GM19372 (cell line): ENCODE data around the gene DHRS13.
A peak's percentile ranks its signal among the peaks of the same experiment; 100 is the strongest.
"Not testable (repeated sequence)": the region's sequence is repeated elsewhere in the genome, so short reads cannot be mapped to it uniquely, and the experiment has no call there.

Experiments used
- ATAC-seq: cut with Tn5 transposase; IDR thresholded peaks from one replicate; pipeline ENCODE4 v1.9.1; 2021; ENCODE audit warnings: mild to moderate bottlenecking, low read depth, moderate library complexity; ENCODE audit not compliant: unreplicated experiment

The DHRS13 gene

DNA sequence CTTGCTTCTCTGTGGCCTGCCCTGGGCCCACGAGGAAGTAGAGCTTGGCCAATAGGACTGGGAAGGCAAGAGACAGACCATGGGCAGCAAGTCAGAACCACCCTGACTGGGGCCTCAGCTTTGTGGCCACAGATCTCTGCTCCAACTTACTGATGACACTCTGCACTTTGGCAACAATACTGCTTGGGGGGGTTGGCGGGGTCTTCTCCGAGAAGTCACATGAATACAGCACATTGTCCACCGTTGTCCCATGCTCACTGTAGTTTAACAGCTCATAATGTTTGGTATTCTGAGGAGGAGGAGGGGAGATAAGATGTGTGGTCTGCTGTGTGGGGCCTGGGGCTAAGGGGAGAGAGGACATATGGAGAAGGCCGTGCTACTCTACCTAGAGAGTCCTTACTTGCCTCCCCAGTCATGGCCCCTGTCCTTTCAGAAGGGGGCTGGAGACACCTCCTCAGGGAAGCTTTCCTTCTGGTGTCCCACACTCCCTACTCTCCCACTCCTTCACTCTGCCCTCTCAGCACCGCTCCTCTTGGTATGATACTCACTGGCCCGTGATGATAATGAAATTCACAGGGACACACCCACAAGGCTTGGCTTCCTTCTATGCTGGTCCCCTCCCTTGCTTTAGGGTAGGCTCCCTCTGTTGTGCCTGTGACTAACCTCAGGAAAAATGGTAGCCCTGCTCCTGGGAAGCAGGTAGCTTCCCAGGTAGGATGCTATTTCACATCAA lies 4.0 kb upstream of the DHRS13 start:
- no peak for ATAC-seq

DNA sequence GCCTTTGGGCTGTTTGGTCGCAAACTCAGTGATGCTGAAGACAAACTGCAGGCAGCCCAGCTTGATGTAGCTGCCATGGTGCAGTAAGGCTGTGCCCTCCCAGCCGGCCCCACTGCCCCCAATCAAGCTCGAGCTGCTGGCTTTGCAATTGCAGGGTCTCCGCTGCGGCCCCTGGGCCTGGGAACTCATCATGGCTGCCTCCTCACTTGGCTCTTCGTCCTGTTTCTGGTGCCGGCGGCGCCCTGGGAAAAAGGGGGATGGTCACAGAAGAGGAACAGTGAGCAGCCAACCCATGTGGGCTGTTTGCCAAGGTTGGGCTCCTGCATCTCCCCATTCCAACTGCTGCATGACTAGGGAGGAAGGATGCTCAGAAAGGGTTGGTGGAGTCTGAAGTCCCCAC lies 3.4 kb upstream of the DHRS13 start:
- no peak for ATAC-seq

DNA sequence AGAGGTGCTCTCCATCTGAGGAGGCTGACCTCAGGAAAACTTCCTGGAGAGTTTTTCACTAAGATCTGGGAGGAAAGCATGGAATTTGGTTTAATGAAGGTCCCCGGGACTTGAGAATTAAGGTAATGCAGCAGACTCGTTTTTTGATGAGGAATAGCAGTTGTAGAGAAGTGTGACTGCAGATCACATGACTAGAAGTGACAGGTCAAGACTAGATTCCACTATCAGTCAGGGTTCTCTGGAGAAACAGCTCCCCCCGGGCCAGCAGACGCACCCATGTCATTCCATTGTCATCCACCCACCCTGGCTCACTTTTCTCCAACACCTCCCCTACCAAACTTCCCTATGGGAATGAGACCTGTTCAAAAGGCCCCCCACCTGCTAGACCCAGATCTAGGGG lies 1.9 kb upstream of the DHRS13 start:
- ATAC-seq, result no peak

DNA sequence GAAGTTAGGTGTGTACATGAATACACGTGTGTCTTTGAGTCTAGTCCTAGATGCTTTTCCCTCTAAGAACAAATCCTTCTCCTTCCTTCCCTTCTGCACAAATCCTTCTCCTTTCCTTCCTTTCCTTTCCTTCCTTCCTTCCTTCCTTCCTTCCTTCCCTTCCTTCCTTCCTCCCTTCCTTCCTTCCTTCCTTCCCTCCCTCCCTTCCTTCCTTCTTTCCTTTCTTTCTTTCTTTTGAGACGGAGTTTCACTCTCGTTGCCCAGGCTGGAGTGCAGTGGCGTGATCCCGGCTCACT lies 615 bp upstream of the DHRS13 start:
- not testable (repeated sequence) for ATAC-seq

DNA sequence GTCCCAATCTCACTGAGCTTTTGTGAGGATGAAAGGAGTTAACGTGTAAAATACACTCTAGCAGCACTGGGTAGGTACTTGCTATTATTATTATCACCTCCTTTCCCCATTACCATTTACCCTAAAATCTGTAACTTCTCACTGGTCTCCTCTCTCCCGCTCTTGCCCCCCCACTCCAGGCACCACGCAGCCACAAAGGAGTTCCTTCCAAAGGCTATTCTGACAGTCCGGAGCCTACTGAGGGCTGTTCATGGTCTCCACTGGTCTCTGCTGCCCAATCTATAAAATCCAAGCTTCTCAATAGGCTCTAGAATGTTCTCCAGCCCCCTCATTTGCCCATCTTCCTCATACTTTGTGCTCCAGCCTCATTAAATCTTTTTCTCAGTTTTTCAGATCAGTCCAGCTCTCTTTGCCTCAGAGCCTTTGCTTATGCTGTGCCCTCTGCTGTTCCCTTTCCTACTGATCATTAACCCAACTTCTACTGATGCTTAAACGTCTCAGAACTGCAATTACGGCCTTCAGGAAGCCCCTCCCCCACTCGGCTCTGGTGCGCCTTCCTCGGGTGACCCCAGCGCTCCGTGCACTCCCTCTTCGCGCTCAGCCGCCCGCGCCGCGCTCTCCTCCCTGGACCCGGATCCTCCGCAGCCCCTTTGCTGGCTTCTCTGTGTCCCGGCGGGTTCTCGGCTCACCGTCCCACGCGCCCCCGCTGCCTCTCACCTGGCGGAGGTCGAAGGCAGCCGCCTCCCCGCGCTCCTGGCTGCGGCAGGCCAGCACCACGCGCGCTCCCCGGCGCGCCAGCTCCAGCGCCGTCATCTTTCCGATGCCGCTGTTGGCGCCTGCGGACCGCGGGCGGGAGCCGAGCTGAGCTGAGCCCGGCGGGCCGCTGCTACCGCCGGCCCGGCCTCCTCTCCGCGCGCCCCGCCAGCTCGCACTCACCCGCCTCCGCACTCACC lies 737 bp downstream of the DHRS13 start:
- no peak for ATAC-seq

DNA sequence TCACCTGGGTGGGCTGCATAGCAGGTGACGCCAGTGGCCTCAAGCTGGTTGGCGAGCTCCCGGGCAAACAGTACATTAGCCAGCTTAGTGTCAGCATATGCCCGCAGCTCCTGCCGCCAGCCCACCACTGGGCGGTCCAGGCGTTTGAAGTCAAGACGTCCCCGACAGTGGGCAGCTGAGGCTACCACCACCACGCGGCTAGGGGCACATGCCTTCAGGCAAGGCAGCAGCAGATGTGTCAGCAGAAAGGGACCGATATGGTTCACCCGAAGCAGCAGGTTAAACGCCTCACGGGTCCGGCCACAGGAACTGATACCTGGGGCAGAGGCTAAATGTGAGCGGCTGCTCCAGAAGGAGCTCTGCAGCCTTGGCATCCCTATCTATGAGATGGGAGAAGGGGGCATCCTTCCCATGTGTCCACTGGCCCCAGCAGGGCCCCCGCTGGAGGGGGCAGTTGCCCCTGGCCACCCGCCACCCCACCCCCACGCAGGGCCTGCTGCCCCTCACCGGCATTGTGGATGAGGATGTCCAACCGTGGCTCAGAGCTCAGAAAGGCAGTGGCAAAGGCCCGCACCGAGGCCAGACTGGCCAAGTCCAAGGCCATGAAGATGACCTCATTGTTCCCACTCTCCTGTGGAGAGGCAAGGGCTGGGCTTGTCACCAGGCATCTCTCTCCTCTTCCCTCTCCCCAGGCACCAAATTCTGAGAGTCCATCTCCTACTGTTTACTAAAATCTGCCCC lies 1.7 kb downstream of the DHRS13 start:
- no peak for ATAC-seq

DNA sequence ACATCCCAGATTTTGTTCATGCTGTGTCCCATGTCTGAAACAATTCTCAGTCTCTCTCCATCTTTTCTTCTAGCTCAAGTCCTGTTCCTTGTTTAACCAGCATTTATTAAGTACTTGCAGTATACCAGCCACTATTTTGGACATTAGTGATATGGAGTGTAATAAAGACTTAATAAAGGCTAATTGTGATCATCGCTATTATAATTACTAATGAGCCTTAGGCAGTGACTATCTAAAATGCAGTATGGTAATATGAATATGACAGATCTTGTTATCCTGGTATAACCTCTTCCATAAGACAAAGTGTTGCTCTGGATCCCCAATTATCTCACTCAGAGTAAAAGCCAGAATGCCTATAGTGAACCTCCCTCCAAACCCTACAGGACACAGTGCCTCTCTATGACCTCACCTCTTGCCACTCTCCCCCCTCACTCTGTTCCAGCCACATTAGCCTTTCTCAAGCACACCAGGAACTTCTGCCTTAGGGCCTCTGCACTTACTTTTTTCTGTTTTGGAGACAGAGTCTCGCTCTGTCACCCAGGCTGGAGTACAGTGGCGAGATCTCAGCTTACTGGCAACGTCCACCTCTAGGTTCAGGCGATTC lies 3.6 kb downstream of the DHRS13 start:
- no peak for ATAC-seq

DNA sequence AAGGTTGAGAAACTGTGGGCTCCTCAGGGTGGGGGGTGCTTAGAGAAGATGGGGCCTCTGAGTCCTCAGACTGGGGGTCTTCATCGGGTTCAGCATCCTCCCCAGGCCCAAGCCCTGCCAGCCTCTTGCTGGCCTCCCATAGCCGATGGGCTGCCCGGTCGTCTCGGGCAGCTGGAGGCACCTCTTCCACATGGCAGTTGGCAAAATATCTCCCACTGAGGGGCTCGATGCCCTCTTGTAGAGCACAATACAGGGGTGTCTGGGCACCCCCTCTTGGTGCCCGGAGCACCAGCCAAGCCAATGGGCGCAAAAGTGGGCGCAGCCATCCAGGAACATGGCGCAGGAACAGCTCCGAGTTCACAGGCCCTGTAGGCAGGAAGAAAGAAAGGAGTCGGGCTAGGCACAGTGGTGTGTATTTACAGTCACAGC lies 4.3 kb downstream of the DHRS13 start:
- ATAC-seq, result no peak

DNA sequence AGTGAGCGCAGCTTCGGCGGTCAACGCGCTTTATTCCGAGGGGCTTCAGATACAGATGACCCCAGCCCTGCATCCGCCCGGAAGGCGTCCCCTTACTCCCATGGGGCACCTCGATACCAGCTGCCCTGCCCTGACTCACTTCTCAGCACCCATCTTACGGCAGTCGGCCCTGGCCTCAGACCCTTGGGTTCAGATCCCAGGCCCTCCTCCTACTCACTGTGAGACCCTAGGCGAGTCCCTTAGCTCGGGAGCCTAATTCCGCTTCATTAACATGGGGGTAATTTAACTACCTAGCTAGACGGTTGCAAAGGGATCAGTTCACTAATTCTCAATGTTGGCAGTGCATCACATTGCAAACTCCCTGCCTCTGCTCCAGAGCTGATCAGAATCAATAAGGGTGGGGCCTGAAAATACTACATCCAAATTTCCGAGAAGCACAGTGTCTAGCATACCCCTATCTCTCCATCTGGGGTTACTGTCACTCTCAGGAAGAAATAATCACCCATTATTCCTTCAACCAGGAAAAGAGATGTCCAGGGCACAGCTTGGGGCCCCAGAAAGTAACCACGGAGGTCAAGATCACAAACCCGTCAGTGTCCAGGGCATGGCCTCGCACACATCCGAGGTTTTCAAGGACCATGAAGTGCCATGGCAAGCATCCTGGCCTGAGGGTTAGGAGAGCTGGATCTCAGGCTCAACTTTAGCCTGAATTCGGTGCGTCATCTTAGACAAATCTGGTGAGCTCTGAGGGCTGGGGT lies 4.9 kb downstream of the DHRS13 start:
- ATAC-seq, result no peak

DNA sequence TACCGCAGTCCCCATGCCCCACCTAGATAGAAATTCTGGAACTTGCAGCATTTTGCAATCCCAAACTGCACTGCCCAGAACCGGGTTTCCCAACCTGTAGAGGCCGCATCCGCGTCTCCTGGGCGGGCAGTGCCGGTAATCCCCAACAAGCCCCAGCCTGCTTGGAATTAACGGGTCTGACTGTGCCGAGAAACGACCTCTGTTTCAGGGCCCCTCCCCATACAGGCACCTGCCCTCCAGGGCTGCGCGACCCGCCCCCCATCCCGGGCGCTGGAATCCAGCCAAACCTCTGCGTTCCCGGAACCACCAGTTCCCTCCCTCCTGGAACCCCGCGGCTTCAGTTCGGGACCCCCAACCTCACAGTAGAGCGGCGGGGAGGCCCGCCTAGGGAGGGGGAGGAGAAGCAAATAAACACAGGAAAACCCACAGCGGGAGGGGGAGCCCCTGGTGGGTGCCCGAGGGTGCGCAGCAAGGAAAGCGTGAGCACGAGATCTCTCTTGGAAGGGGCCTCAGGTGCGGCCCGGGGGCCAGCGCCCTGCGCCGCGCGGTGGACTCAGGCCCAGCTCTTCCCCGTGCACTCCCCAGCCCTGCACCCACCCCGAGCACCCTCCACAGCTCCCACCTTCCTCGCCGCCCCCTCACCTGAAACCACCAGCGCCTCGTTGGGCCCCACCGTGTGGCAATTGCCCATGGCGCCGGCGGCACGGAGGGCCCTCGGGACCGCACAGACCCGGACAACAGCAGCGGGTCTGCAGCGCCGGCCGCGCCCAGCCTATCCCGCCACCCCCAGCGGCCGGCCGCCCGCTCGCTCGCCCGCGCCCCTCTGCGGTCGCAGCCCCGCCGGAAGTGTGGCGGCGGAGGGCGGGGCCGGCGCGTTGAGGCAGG lies 5.8 kb downstream of the DHRS13 start, which contains the start of gene FLOT2:
TSS of gene FLOT2 (minus strand) at position 850 of the 885 bp plus-strand sequence. CDS start at position 691, 159 bp downstream.
- ATAC-seq, result peak; percentile 47

DNA sequence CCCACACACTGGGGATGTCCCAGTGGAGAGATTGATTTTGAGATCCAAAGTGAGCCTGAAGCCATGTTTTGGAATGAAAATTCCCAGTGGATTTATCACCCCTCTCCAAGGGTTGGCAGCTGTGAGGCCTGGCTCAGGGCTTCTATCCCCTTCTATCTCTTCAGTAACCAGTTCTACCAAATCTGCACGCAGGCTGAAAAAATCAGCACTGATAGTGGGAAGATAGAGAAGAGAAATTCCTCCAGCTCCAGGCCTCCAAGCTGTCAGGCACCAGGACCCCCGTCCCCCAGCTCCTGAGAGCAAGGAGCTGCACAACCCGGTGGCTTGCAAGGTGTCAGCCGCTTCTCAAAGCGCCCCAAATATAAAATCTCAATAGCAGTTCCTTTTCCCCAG lies 6.4 kb downstream of the DHRS13 start:
- ATAC-seq, result no peak

DNA sequence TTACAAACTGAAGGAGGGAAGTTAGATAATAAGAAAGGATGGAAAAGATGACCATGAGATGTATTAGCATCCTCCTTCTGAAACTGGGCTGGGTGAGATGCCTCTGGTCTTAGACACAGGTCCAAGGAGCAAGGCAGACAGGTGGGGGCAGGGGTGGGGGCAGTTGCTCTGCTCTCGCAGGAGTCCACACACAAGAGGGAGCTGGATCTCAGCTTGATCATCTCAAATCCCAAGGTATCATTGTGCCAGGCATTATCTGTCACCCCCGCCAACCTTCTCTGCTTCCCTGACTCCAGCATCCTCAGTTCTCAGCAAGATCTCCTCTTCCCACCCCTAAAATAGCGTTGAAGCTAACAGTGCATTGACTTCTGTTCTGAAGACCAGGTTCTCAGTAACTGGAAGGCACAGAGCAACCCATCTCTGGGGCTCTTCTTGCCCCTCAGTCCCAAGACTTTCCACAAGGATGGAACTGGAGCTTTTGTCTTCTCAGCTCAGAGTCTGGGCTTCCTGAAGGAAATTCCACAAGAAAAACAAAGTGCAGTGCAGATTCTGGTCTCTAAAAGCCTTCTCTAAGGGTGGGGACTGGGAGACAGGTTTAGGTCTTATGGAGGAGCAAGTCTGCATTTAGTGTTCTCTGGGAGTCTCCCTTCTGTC lies 7.0 kb downstream of the DHRS13 start:
- ATAC-seq, result no peak

DNA sequence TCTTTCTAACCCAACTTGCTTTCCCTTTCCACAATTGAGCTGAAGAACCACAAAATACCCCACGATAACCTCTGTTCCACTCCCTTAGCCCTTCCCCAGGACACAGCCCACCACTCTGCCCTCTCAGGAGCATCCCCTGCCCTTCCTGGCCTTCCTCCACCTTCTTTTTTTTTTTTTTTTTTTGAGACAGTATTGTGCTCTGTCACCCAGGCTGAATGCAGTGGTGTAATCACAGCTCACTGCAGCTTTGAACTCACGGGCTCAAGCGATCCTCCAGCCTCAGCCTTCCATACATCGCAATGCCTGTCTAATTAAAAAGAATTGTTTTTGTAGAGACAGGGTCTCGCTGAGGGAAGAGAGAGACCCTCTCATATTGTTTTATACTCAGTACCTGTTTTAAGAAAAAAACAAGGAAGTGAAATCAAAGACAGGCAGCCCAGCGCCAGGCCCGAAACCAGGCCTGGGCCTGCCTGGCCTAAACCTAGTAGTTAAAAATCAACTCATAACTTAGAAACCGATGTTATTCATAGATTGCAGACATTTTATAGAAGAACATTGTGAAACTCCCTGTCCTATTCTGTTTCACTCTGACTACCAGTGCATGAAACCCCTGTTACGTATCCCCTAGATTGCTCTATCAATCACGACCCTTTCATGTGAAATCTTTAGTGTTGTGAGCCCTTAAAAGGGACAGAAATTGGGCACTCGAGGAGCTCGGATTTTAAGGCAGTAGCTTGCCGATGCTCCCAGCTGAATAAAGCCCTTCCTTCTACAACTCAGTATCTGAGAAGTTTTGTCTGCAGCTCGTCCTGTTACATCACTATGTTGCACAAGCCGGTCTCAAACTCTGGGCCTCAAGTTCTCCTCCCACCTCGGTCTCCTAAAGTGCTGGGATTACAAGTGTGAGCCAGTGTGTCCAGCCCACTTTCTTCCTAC lies 9.4 kb downstream of the DHRS13 start:
- ATAC-seq, result not testable (repeated sequence)

DNA sequence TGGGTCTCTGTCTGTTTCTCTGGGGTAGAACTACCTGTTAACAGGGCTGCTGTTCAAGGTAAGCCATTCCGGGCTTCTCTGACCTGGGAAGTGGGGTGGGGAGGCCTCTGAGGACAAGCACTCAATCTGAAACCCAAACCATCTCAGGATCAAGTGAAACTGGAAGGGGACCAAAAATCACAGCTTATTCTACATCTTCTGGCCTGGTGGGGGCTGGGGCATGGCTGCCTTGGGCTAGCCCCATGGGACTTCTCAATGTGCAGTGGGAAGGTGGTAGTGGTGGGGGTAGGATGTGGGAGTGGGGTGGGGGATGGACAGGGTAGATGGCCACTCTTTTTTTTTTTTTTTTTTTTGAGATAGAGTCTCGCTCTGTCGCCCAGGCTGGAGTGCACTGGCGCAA lies 10.9 kb downstream of the DHRS13 start:
- ATAC-seq, result no peak

DNA sequence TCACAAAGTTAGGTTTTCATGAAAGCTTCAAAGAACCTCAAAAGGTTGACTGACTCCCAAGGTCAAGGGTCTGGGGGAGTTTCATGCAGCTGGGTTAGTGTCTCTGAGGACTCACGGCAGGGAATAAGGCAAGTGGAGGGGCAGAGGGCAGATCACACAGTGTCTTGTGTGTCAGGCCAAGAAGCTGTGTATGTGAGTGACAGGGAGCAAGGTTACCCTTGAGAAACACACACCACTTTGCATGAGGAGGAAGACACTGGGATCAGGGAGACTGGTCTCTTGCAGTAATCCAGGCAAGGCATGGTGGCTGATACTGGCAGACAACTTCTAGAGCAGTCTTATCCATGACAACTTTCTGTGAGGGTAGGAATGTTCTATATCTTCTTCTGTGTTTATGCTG lies 11.7 kb downstream of the DHRS13 start:
- ATAC-seq, result no peak

DNA sequence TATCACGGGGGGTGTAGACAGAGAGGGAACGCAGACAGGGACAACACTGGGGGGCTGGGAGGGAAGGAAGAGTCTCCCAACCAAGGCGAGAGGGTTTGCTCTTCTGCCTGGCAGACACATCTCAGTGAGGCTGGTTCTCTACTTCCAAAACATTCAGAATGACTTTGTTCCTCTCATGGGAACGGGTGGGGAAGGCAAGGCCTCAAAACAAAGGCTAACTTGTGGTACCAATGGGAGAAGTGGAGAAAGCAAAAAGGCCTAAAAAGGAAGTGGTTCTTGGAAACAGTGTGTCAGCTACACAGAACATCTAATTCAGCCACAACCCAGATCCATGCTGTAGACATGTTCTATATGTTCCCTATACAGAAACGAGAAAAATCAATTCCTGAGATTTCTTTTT lies 12.9 kb downstream of the DHRS13 start:
- no peak for ATAC-seq

DNA sequence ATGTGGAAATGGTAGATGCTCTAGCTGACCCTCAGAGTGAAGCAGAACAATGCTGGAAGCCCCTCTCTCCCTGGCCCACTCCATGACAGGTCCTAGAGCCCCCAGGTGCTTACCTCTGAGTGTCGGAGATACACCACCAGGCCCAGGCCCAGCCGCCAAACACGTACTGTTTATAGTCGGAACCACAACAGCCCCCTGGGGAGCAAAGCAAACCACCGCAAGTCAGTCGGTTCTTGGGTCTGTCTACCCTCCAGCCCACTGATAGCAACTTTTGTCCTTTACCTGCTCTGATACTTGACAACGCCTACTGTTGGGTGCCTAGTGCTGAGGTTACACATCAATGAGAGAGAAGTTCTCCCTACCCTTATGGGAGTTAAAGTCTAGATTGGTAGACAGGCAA lies 14.0 kb downstream of the DHRS13 start:
- ATAC-seq, result no peak
